HG03432 (cell line): ENCODE data around the gene NPM3.
"Not testable (repeated sequence)": the region's sequence is repeated elsewhere in the genome, so short reads cannot be mapped to it uniquely, and the experiment has no call there.

Experiments
- ATAC-seq: cut with Tn5 transposase; IDR thresholded peaks from one replicate; pipeline ENCODE4 v1.9.1; 2021; ENCODE audit warnings: mild to moderate bottlenecking, moderate library complexity; ENCODE audit not compliant: unreplicated experiment

NPM3 gene

DNA sequence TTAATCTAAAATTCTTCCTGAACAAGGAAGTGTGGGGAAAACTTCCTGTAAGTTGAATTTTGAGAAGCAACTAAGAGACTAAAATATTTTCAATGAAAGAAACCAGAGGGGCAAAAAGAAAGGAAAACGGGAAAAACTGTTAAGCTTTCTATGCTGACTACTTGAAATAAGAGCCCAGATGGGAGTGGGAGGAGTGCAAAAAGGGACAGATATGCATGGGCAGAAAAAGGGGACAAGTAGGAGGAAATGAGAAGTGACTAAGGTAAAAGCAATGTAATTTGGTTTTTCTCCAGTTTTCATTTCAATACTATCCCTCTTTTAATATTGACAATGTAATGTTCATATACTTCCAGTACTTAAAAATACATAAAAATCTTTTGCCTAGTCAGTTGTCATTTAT is 23.9 kb upstream of the NPM3 start:
- no peak for ATAC-seq

DNA sequence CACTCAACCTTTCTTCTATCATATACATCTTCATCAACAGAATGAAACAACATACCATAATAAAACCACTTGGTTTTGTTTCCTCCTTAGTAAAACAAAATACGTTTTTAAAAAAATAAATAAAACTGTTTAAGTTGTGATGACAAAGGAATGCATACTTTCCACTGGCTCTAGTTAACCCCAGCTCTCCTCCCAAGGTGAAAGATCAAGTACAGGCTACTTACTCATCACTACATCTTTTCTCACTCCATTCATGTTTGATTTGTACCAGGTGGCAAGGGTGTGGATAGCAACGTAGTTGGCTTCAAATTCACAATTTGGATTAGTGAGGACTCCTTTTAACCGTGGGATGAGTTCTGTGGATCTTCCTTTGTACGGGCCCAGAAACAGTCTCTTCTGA is 20.3 kb upstream of the NPM3 start:
- no peak for ATAC-seq

DNA sequence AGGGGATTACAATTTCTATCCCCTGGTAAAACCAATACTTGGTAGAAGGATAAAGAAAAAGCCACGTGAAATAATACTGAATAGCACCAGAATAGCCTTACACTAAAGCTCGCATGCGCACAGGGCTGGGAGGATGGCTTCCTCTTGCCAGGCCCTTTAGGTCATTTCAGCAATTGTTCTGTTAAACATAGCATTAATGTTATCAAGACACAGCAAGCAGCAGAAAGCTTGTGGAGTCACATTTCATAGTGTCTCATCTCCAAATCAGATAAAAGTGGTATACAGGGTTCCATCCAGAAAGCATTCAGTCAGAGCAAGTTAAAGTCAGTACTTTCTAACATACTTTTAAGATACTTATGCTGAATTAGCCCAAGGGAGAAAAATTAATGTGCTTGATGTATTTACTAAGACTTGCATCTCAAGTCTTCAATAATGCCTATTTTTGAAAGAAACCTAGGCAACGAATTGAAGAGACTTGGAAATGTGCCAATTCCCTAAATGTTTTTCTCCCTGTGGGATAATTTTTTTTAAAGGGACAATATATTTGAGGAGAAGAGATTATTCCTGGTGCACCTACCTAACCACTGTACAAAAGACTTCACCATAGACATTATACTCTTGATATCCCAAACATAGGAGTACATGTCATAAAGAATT is 14.3 kb upstream of the NPM3 start:
- ATAC-seq: no peak

DNA sequence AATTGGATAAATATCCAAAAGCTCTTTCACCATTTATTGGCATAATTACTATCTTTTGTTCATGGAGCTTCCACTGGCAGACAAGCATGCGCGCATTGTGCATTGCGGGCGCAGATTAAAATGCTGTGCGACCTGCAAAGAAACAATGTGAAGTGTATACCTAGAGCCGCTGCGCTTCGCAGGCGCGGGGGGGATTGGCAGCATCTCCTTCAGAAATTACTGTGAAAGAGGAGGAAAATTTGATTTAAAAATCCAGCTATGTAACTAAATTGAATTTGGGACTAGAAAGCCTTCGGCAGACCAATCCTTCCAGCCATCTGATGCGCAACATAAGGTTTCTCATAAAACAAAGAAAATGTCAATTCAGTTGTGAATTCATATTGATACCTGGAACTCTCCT is 10.3 kb upstream of the NPM3 start:
- ATAC-seq: no peak

DNA sequence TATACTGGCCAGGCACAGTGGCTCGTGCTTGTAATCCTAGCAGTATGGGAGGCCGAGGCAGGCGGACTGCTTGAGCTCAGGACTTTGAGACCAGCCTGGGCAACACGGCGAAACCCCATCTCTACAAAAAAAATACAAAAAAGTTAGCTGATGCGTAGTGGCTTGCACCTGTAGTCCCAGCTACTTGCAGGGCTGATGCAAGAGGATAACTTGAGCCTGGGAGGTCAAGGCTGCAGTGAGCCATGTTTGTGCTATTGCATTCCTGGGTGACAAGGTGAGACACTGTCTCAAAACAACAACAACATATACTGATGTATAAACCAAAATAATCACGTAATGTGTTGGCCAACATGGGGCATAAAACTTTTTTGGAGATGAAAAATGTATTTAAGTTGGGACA is 6.4 kb upstream of the NPM3 start:
- no peak for ATAC-seq

DNA sequence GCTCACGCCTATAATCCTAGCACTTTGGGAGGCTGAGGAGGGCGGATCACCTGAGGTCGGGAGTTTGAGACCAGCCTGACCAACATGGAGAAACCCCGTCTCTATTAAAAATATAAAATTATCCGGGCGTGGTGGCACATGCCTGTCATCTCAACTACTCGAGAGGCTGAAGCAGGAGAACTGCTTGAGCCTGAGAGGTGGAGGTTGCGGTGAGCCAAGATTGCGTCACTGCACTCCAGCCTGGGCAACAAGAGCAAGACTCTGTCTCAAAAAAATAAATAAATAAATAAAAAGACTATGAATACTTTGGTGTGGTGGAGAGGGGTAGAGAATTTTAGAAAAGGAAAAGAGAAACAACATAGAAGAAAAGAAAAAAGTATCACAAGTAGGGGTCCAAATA is 6.0 kb upstream of the NPM3 start:
- not testable (repeated sequence) for ATAC-seq

DNA sequence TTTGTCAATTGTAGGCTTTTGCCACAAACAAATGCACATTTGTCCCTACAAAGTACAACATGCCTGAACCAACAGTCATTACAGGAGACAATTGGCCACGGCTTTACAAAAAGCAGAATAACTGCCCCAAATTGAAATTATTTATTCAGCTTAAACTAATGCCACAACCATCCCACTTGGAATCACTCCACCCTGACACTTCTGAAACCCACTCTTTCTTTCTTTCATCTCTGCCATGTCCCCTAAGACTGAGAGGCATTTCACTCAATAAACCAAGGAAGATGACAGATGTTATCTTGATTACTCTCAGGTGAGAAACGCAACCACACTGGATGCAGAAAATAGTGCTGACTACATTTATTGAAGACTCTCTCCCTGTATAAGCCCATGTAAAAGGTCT is 2.6 kb upstream of the NPM3 start:
- ATAC-seq: no peak

DNA sequence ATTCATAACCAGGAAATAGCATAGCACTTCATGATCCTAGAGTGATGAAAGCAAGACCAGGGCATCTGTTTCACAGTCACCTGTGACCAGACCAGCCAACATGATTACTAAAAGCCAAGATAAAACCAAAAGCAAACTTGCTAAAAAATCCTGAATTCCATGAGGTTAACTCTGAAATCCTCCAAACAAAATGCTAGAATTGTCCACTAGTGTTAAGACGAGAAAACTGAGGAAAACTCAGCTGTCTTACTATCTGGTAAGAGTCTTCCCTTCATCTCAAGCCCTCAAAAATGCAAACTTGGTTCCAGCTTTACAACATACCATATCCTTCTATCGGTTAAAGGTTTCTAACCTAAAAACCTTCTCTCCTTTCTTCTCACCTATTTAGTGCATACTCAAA is 1.3 kb upstream of the NPM3 start:
- no peak for ATAC-seq

DNA sequence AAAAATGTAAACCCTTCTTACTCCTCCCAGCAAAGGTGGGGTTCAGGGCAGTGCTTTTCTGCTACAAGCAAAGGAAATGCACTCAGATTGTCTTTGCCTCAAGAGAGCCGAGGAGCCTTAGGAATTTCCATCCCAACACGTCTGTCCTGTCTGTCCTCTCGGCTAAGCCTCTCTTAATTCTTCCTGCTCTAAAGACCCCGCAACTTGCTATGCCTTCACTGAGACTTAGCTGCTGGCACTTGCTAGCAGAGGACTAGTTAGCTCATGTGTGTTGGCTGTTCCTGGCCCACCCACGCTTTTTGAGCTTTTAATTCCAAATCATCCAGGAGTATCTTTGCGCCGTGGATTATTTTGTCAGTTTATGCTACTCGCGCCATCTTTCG is 481 bp upstream of the NPM3 start:
- no peak for ATAC-seq

DNA sequence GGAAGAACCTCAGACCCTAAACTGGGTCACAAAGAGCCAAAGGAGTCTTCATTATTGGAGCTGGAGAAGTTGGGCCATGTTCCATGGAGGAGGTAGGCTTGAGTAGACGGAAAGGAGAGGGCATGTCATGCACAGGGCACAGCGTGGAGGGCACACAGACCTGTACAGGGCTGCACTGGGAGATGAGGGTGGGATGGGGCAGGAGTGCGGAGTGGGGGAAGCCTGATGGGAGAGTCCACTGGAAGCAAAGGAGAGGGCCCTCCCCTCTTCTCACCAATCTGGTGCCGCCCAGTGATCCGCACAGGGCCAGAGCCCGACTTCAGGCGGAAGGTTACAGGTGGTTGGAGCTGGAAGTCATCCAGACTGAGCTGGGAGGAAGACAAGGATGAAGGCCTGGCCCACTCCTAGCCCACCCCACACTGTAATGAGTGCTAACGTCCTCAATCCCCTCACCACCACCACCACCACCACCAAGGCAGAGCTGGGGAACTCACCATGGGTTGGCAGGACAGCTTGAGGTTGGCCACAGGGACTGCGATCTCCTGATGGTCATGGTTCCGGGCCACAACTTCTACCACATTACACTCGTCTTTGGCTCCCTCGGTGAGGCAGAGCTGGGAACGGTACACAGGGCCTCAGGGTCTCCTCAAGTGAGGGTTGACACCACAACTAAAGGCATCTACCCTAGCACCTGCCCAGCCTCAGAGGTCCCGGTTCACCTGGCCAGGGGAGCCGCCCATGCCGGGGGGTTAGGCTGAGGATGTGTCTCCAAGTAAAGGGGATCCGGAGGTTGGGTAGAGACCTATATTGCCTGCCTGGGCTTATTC is 1.0 kb downstream of the NPM3 start:
- no peak for ATAC-seq

DNA sequence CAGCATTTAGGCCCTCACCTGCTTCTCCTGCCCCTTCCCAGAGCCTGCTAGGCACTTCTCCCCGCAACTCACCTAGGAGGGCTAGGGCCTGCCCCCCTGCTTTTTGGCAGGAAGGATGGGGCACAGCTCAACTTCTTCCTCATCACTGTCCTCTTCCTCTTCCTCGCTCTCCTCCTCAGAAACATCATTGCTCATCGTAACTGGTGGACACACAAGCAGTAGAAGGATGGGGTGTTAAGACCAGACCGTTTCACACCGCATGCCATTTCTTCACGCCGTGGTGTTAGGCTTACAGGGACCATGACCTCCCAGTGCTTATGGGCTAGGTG is 1.6 kb downstream of the NPM3 start:
- ATAC-seq: no peak

DNA sequence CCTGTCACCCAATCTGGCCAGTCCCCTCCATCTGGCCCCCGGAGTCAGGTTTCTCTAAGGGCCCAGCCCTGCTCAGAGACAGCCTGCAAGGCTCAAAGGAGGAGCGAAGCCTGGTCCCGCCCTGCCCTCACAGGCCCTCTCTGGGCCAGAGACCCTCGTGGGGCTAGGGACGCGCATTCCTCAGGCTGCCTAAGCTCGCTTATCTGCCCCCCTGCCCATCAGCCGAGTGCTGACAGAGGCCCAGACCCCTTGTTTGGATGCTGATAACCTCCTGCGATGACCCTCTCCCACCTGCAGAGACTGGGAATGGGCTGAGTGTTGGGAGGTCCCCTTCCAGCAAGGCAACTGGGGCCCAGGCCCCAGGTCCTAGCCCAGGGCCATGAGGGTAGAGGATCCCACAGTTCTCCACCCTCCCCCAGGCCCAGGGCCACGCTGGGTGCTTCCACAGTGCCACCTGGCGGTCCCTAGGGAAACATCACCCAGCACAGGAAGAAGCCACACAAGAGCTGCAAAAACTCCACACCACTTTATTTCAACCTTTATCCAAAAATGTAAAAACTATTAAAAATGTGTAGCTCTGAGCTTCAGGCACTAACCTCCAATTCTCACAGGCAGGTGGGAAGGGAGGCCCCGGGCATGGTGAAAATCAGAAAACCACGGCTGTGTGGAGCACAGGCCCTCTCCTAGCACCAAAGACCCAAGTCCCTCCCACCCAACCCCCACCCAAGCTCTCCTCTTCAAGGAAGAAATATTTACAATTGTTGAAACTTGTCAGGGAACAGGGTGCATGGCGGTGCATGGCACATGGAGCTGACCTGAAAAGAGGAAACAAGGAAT is 2.2 kb downstream of the NPM3 start:
- no peak for ATAC-seq

DNA sequence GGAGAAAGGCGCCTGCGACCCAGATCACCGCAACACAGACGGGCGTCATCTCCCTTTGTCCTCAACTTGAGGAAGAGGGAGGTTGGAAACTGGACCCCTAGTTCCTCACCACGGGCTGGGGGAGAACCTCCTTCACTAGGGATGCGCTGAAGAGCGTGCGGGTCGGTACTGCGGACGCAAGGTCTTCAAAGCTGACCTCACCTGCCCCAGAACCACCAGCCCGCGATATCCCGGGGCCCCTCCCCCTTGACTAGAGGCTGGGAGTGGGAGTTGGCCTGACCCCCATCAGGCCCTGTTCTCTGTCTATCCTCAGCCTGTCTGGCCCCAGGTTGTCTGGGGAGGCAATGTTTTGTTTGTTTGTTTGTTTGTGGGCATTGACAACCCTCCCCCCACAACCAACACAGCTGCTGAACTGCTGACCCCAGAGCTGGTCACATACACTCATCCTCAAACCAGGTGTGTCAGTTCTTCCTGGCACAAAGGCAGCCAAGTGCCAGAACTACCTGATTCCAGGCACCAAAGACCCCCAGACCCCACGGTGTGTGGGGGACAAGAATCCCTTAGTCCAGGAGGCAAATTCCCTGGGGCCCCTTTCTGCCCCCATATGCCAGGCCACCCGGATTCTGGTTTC is 2.9 kb downstream of the NPM3 start:
- ATAC-seq: no peak

DNA sequence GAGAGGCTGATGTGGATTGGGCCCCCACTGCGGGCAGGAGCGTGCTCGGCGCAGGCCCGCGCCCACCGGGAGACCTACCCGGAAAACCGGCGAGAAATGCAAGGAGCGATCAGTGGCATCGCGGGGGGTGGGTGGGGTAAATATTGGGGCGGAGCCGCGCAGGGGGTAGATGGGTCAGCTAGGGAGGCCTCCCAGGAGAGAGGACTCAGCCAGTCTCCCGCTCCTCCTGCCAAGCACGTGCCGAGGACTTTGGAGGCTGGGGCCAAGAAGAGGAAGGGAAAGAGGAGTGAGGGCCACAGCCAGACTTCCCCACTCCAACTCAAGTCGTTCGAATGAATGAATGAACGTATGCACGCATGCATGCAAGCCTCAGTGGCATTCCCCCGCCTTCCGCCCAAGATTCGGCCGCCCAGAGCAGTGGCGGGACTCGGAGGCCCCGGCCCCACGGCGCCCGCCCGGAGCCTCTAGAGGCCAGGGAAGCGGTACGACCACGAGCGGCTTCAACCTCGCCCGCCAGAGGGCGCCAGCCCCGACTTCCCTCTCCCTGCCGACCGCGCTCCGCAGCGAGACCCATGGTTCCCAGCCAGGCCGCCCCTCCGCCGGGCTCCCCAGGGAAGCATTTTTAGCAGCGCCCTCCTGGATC is 3.6 kb downstream of the NPM3 start:
- ATAC-seq: peak; percentile 52

DNA sequence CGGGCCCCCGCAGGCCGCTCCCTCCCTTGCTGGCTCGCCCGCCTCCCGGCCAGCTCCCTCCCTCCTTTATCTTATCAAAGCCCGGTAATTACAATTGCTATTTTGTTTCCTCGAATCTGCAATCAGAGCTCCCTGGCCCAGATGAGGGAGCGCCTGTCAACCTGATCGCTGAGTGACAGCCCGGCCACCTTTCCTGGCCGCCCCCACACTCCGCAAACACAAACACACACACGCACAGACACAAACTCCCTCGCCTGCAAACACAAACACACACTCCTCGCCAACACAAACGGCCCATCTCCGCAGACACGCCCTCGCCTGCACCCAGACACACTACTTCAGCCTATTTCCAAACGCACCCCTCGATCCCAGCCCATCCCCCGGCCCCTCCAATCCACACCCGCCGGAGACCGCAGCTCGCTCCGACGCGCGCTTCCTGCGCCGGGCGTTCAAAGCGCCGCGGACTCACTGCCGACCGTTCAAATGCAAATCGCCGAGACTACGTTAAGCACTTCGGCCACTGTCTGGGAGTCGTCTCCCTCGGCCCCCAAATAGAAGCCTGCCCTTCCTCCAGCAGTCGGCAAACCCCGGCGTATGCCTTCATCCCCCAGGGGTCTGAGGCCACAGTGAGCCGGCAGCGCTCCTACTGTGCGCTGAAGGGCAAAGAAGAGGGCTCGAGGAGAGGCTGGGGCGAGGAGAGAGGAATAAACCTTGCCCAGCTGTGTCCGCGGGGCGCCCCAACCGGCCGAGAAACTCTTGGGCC is 4.3 kb downstream of the NPM3 start:
- no peak for ATAC-seq

DNA sequence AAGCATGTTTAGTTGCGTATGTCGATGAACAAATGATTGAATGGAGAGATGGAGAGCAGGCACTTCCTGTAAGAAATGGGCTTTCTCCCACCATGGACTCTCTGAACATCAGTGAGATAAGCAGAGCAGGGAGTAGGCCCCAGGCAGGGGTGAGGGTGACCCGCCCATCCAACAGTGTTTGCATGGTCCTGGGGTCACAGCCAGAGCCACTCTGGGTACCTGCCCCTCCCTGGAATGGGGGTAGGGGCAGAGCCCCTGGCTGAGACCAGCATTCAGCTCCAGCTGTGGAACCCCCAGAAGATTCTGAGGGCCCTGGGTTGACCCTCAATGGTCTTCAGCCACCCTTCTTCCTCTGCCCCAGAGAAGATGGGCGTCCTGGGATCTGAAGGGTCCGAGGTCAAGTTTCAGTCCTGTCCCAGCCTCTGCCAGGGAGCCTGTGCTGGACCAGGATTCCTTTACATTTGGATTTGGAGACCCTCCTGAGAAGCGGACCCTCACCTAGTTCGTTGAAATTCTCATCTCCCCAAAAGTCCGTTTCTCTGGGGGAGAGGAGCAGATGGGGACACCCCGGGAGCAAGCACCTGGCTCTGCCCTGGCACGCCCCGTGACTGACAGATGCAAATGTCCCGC is 5.0 kb downstream of the NPM3 start:
- no peak for ATAC-seq

DNA sequence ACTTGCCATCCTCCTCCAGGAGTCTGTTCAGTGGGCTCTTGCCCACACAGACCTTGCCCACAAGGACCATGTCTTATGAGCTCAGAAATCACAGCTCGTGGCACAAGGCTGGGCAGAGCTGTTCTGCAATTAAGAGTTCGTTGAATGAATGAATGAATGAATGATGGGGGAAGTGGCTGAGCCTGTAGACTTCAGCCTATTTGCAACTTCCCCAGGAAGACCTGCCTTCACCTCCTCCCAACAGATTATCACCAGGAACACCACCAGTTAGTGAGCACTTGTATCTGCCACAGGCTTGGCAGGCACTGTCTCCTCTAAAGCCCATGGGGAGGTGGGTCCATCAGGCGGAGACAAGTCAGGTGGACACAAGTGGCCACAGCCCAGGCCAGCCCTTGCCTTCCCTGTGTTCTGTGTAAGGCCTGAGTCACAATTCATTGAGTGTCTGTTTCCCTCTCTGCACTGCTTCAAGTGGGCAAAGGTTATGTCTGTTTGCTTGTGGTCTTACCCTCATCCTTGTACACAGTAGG is 5.6 kb downstream of the NPM3 start:
- no peak for ATAC-seq

DNA sequence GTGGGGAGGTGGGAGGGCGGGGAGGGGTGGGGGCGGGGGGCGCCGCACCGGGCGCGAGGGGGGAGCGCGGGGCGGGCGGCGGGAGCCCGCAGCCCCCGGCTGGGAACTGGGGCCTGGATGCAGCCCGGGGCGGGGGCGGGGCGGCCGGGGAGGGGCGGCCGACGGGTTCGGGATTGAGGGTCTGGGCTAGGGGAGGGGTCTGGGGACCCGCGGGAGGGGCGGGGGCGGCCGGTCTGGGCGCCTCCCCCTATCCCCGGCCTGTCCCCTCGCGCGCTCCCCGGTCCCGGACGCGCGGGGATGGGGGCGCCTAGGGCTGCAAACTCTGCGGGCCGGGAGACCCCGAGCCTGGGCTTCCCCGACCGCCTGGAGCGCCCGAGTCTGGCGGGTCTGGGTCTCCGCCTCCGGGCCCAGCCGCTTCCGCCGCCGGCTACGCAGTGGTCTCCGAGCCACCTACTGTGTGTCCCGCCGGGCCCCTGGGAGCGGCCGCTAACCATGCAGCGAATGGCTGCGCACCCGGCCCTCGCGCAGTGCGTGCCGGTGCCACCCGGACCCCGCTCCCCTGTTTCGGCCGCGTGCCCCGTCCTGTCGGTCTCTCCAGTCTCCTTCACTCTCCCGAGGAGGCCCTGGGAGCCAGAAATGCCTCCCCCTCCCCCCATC is 7.0 kb downstream of the NPM3 start:
- ATAC-seq: no peak
